CD4-positive, CD25-positive, alpha-beta regulatory T cell (primary cell): ENCODE measurements around the gene MAPT. TPM values are rescaled to one million over a fixed set of nuclear protein-coding genes. Genes with fewer than 3 reads are reported as not detected.

Experiments
- ATAC-seq, 2 donors: fragments of 150-1000 bp; cut with Tn5 transposase; one replicate each; pipeline ENCODE4 v1.10.0; 2021; ENCODE audit warnings: low read depth in 2 of 2, moderate number of reproducible peaks in 2 of 2, moderate library complexity in 1 of 2
- DNase-seq, 3 donors: peaks; one replicate each; pipeline versions ENCODE4 v3.0.0 to v3.0.0-alpha.2; 2012 to 2022; ENCODE audit warnings: mixed read lengths in 1 of 3
- H3K27ac ChIP-seq: one replicate; pipeline ENCODE4 v1.7.0; 2013; ENCODE audit warnings: mild to moderate bottlenecking, low read length; ENCODE audit not compliant: insufficient read depth, poor library complexity, severe bottlenecking
- H3K27me3 ChIP-seq: one replicate; pipeline ENCODE4 v1.7.0; 2013; ENCODE audit warnings: low read length; ENCODE audit not compliant: control insufficient read depth, insufficient read depth
- H3K36me3 ChIP-seq: one replicate; pipeline ENCODE4 v1.7.0; 2013; ENCODE audit warnings: mild to moderate bottlenecking, low read length, moderate library complexity; ENCODE audit not compliant: control insufficient read depth, insufficient read depth
- H3K4me1 ChIP-seq: 2 replicates; pipeline ENCODE4 v1.7.0; 2013; ENCODE audit warnings: mild to moderate bottlenecking, low read length; ENCODE audit not compliant: insufficient read depth, control insufficient read depth, poor library complexity, severe bottlenecking
- H3K4me3 ChIP-seq: one replicate; pipeline ENCODE4 v1.7.0; 2013; ENCODE audit warnings: low read depth, mild to moderate bottlenecking, low read length, moderate library complexity
- H3K9me3 ChIP-seq, 2 experiments: 1 replicate in 1 of 2; 2 replicates in 1 of 2; pipeline ENCODE4 v1.7.0; 2013; ENCODE audit warnings: low read length in 2 of 2, mild to moderate bottlenecking in 1 of 2, moderate library complexity in 1 of 2; ENCODE audit not compliant: control insufficient read depth in 2 of 2
- H3K27ac Mint-ChIP-seq, 3 donors: one replicate each; pipeline ENCODE4 v1.8.0; 2020 to 2022; ENCODE audit warnings: mild to moderate bottlenecking in 3 of 3, mixed read lengths in 3 of 3, moderate library complexity in 2 of 3
- H3K27me3 Mint-ChIP-seq: one replicate; pipeline ENCODE4 v1.8.0; 2022; ENCODE audit warnings: mild to moderate bottlenecking, mixed read lengths
- H3K36me3 Mint-ChIP-seq: one replicate; pipeline ENCODE4 v1.8.0; 2020; ENCODE audit warnings: mixed read lengths
- H3K4me1 Mint-ChIP-seq, 4 donors: one replicate each; pipeline ENCODE4 v1.8.0; 2020 to 2022; ENCODE audit warnings: mixed read lengths in 4 of 4, mild to moderate bottlenecking in 1 of 4
- H3K4me3 Mint-ChIP-seq, 4 donors: one replicate each; pipeline ENCODE4 v1.8.0; 2020 to 2022; ENCODE audit warnings: mild to moderate bottlenecking in 4 of 4, mixed read lengths in 4 of 4, moderate library complexity in 3 of 4
- H3K9me3 Mint-ChIP-seq, 7 donors: one replicate each; pipeline ENCODE4 v1.8.0; 2020 to 2022; ENCODE audit warnings: mixed read lengths in 7 of 7, mild to moderate bottlenecking in 3 of 7, moderate library complexity in 2 of 7
- polyA plus RNA-seq, 4 donors: library from polyadenylated mRNA; unstranded; fragments of 300-500 nt; fragmentation: Illumina TruSeq; gene quantifications; one replicate each; pipeline ENCODE4 v1.2.3, GENCODE V29; 2021
- total RNA-seq: library from RNA; stranded (reverse); gene quantifications from one replicate; pipeline ENCODE4 v1.2.3, GENCODE V29; 2022

The MAPT gene
- total and polyA plus RNA-seq, 5 donors from 2014 or later = 0.05 to 0.69 (median 0.16) TPM; not detected in 2

- no peaks in the 10 kb centered on the region for H3K4me1 Mint-ChIP-seq
- H3K36me3 Mint-ChIP-seq = no peaks in the 10 kb centered on the region
- H3K9me3 Mint-ChIP-seq = peaks cover 0 to 3% (median 0%) of the 10 kb centered on the region in 7 donors
- DNase-seq (no peak), ATAC-seq (no peak)
- no peaks in the 10 kb centered on the region for H3K36me3 ChIP-seq
- H3K27ac Mint-ChIP-seq = no peak overlapping the region
- H3K9me3 ChIP-seq = no peaks in the 10 kb centered on the region
- H3K27ac ChIP-seq = no peak overlapping the region
- H3K27me3 Mint-ChIP-seq = peaks cover 5% of the 10 kb centered on the region
- H3K27me3 ChIP-seq = no peaks in the 10 kb centered on the region
- H3K4me3 Mint-ChIP-seq = no peak overlapping the region
- no peak overlapping the region for H3K4me3 ChIP-seq
- no peaks in the 10 kb centered on the region for H3K4me1 ChIP-seq
Measured at GRCh38 chr17:45977506-45977824, 83.1 kb downstream of the MAPT start.

GRCh38 chr17:45977976-45978626 lies 83.7 kb downstream of the MAPT start:
- no peaks in the 10 kb centered on the region for H3K9me3 Mint-ChIP-seq
- no peaks in the 10 kb centered on the region for H3K4me1 Mint-ChIP-seq
- H3K4me1 ChIP-seq = no peaks in the 10 kb centered on the region
- H3K27ac ChIP-seq = no peak overlapping the region
- ATAC-seq = no peak
- H3K36me3 ChIP-seq = no peaks in the 10 kb centered on the region
- no peak overlapping the region for H3K27ac Mint-ChIP-seq
- H3K36me3 Mint-ChIP-seq = no peaks in the 10 kb centered on the region
- DNase-seq = no peak
- H3K4me3 Mint-ChIP-seq = no peak overlapping the region
- no peaks in the 10 kb centered on the region for H3K27me3 ChIP-seq
- H3K4me3 ChIP-seq = no peak overlapping the region
- H3K27me3 Mint-ChIP-seq = peaks cover 5% of the 10 kb centered on the region
- H3K9me3 ChIP-seq = no peaks in the 10 kb centered on the region

- Histone ChIP-seq H3K27me3 (no peaks in the 10 kb centered on the region), H3K27ac (no peak overlapping the region), H3K36me3 (no peaks in the 10 kb centered on the region), H3K4me3 (no peak overlapping the region), H3K9me3 (no peaks in the 10 kb centered on the region), H3K4me1 (no peaks in the 10 kb centered on the region)
- H3K9me3 Mint-ChIP-seq = no peaks in the 10 kb centered on the region
- DNase-seq (no peak), ATAC-seq (no peak)
- no peaks in the 10 kb centered on the region for H3K4me1 Mint-ChIP-seq
- peaks cover 5% of the 10 kb centered on the region for H3K27me3 Mint-ChIP-seq
- H3K36me3 Mint-ChIP-seq = no peaks in the 10 kb centered on the region
- no peak overlapping the region for H3K27ac Mint-ChIP-seq
- no peak overlapping the region for H3K4me3 Mint-ChIP-seq
Measured at GRCh38 chr17:45979137-45979536, 84.8 kb downstream of the MAPT start.

- H3K4me3 ChIP-seq = no peak overlapping the region
- Mint-ChIP-seq H3K4me1 (no peaks in the 10 kb centered on the region), H3K4me3 (no peak overlapping the region), H3K27me3 (peaks cover 13% of the 10 kb centered on the region), H3K9me3 (no peaks in the 10 kb centered on the region), H3K36me3 (no peaks in the 10 kb centered on the region), H3K27ac (no peak overlapping the region)
- no peaks in the 10 kb centered on the region for H3K27me3 ChIP-seq
- H3K36me3 ChIP-seq = no peaks in the 10 kb centered on the region
- H3K27ac ChIP-seq = no peak overlapping the region
- H3K4me1 ChIP-seq = no peaks in the 10 kb centered on the region
- H3K9me3 ChIP-seq = no peaks in the 10 kb centered on the region
- DNase-seq (no peak), ATAC-seq (no peak)
Measured at GRCh38 chr17:45980855-45981254, 86.5 kb downstream of the MAPT start.

- DNase-seq = no peak
- H3K9me3 Mint-ChIP-seq = no peaks in the 10 kb centered on the region
- ATAC-seq = no peak
- Histone ChIP-seq H3K27ac (no peak overlapping the region), H3K36me3 (no peaks in the 10 kb centered on the region), H3K9me3 (no peaks in the 10 kb centered on the region), H3K27me3 (no peaks in the 10 kb centered on the region), H3K4me1 (no peaks in the 10 kb centered on the region), H3K4me3 (no peak overlapping the region)
- no peak overlapping the region for H3K4me3 Mint-ChIP-seq
- no peaks in the 10 kb centered on the region for H3K36me3 Mint-ChIP-seq
- H3K4me1 Mint-ChIP-seq = no peaks in the 10 kb centered on the region
- peaks cover 15% of the 10 kb centered on the region for H3K27me3 Mint-ChIP-seq
- H3K27ac Mint-ChIP-seq = peak overlapping the region in 1 of 3 donors; percentile 40
Measured at GRCh38 chr17:45981306-45981705, 87.0 kb downstream of the MAPT start.

- DNase-seq (no peak), ATAC-seq (no peak)
- peaks cover 15% of the 10 kb centered on the region for H3K27me3 Mint-ChIP-seq
- no peaks in the 10 kb centered on the region for H3K36me3 Mint-ChIP-seq
- Histone ChIP-seq H3K9me3 (no peaks in the 10 kb centered on the region), H3K4me1 (no peaks in the 10 kb centered on the region), H3K27ac (no peak overlapping the region), H3K36me3 (no peaks in the 10 kb centered on the region), H3K27me3 (no peaks in the 10 kb centered on the region), H3K4me3 (no peak overlapping the region)
- no peaks in the 10 kb centered on the region for H3K4me1 Mint-ChIP-seq
- no peak overlapping the region for H3K27ac Mint-ChIP-seq
- H3K9me3 Mint-ChIP-seq = no peaks in the 10 kb centered on the region
- no peak overlapping the region for H3K4me3 Mint-ChIP-seq
Measured at GRCh38 chr17:45982791-45983613, 88.6 kb downstream of the MAPT start.

GRCh38 chr17:45983614-45984310 lies 89.4 kb downstream of the MAPT start:
- Histone ChIP-seq H3K36me3 (no peaks in the 10 kb centered on the region), H3K27ac (no peak overlapping the region), H3K9me3 (no peaks in the 10 kb centered on the region), H3K27me3 (no peaks in the 10 kb centered on the region), H3K4me1 (no peaks in the 10 kb centered on the region), H3K4me3 (no peak overlapping the region)
- ATAC-seq (no peak), DNase-seq (no peak)
- no peak overlapping the region for H3K4me3 Mint-ChIP-seq
- peaks cover 15% of the 10 kb centered on the region for H3K27me3 Mint-ChIP-seq
- peak overlapping the region in 1 of 3 donors; percentile 43 for H3K27ac Mint-ChIP-seq
- H3K4me1 Mint-ChIP-seq = no peaks in the 10 kb centered on the region
- no peaks in the 10 kb centered on the region for H3K36me3 Mint-ChIP-seq
- H3K9me3 Mint-ChIP-seq = no peaks in the 10 kb centered on the region
